ENCODE measurements around the gene CGB8.

GRCh38 chr19:49009828-49010227, 39.1 kb downstream of the CGB8 start:
- TF ChIP-seq CTCF (IDR thresholded peaks at IDR 0.05) = no peak
- no peak for TF ChIP-seq POLR2A (IDR thresholded peaks at IDR 0.05)
- TF ChIP-seq POLR2AphosphoS5 (IDR thresholded peaks at IDR 0.05) = no peak
